Epithelial cell of esophagus (primary cell): ENCODE results near the gene CKS2.
"Not testable (repeated sequence)": the region's sequence is repeated elsewhere in the genome, so short reads cannot be mapped to it uniquely, and the experiment has no call there.

Experiments used
- DNase-seq: peaks from one replicate; pipeline ENCODE4 v3.0.0; 2010; ENCODE audit warnings: low read depth
- H3K4me3 ChIP-seq: 2 replicates; pipeline ENCODE4 v1.5.1; 2011; ENCODE audit warnings: mild to moderate bottlenecking, low read length, control low read depth
- TF ChIP-seq, protein P1 (sequence below): IDR thresholded peaks from 2 replicates; pipeline ENCODE4 v1.5.1; 2011; ENCODE audit warnings: low read depth, mild to moderate bottlenecking, low read length, control low read depth, inconsistent platforms; ENCODE audit not compliant: insufficient read depth; ENCODE audit errors: missing control alignments

Gene CKS2

DNA sequence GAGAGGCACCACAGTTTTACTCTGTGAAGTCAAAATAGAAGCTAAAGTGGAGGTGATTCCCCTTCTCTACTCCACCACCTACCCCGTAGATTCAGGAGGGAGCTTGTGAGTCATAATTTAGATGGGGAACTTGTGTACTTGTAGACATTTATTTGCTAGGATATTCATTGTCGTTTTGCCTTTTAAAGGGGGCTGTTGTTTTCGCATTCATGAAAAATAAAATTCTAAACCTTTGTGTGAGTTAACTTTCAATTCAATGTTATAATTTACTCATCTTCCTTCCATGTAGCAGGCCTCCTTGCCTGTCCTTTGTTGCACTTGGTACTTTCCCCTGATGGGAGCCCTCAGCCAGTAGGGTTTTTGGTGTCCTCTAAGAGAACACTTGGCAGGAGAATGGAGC is 29.3 kb downstream of the CKS2 start:
- H3K4me3 ChIP-seq, result no peak overlapping the region
- TF ChIP-seq, protein P1, sequence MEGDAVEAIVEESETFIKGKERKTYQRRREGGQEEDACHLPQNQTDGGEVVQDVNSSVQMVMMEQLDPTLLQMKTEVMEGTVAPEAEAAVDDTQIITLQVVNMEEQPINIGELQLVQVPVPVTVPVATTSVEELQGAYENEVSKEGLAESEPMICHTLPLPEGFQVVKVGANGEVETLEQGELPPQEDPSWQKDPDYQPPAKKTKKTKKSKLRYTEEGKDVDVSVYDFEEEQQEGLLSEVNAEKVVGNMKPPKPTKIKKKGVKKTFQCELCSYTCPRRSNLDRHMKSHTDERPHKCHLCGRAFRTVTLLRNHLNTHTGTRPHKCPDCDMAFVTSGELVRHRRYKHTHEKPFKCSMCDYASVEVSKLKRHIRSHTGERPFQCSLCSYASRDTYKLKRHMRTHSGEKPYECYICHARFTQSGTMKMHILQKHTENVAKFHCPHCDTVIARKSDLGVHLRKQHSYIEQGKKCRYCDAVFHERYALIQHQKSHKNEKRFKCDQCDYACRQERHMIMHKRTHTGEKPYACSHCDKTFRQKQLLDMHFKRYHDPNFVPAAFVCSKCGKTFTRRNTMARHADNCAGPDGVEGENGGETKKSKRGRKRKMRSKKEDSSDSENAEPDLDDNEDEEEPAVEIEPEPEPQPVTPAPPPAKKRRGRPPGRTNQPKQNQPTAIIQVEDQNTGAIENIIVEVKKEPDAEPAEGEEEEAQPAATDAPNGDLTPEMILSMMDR, result no peak
- no peak for DNase-seq

DNA sequence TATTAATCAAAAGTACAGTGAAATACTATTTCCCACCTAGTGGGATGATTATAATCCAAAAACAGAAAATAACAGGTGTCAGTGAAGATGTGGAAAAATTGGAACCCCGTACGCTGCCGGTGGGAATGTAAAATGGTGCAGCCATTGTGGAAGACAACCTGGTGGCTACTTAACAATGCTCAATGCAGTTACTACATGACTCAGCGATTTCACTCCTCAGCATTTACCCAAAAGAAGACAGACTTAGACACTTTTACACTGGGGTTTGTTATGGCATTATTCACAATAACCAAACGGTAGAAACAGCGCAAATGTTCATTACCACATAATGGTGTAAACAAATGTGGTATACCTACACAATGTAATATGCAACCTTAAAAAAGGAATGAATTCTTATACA is 31.2 kb downstream of the CKS2 start:
- H3K4me3 ChIP-seq, result no peak overlapping the region
- TF ChIP-seq, protein P1, result no peak
- no peak for DNase-seq

- no peak overlapping the region for H3K4me3 ChIP-seq
- no peak for DNase-seq
- TF ChIP-seq, protein P1, result no peak
Observed at GRCh38 chr9:89342948-89343347, 32.0 kb downstream of the CKS2 start.

DNA sequence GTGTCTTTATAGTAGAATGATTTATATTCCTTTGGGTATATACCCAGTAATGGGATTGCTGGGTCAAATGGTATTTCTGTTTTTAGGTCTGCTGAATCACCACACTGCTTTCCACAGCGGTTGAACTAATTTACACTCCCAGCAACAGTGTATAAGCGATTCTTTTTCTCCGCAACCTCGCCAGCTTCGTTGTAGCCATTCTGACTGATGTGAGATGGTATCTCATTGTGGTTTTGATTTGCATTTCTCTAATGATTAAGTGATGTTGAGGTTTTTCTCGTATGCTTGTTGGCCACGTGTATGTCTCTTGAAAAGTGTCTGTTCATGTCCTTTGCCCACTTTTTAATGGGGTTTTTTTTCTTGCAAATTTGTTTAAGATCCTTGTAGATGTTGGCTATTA is 32.8 kb downstream of the CKS2 start:
- not testable (repeated sequence) for DNase-seq, H3K4me3 ChIP-seq

- DNase-seq, result no peak
- H3K4me3 ChIP-seq, result no peak overlapping the region
- TF ChIP-seq, protein P1, result no peak
Observed at GRCh38 chr9:89345476-89345875, 34.5 kb downstream of the CKS2 start.

- no peak overlapping the region for H3K4me3 ChIP-seq
- no peak for DNase-seq
- TF ChIP-seq, protein P1, result no peak
Observed at GRCh38 chr9:89346696-89347095, 35.7 kb downstream of the CKS2 start.

DNA sequence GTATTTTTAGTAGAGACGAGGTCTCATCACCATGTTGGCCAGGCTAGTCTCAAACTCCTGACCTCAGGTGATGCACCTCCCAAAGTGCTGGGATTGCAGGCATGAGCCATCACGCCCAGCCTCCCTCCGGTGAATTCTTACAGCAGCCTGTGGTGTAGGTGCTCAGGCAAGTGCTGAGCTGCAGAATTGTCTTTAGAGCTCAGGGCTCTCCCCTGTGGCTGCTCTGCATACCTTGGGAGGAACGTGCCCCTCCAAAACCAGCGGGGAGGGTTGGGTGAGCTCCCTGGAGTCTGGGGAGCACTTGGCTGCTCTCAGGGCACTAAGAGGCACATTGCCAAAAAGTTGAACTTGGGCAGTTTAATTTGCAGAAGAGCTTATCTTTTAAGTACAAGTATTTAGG is 36.7 kb downstream of the CKS2 start:
- no peak overlapping the region for H3K4me3 ChIP-seq
- no peak for DNase-seq
- TF ChIP-seq, protein P1, result no peak

DNA sequence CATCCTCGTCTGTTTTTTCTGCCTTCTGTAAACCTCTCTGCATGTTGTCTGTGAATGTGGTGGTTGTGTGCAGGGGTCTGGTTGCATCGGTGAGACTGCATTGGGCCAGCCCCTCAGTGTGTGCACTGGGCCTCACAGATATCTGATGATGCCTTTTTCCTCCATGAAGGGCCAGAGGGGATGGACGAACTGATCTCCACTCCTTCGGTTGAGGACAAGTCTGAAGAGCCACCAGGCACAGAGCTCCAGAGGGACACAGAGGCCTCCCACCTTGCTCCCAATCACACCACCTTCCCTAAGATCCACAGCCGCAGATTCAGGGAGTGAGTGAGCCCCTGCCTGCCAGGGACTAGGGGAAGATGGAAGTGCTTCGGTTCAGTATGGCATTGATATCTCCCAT is 38.6 kb downstream of the CKS2 start:
- no peak overlapping the region for H3K4me3 ChIP-seq
- TF ChIP-seq, protein P1, result no peak
- no peak for DNase-seq
